ENCODE data around the gene TTC34.

TTC34 gene

GRCh38 chr1:2783069-2783434, 18.4 kb downstream of the TTC34 start:
- DNase-seq (ENCODE audit: low spot score): no peak
- no peak overlapping the region for H3K4ac ChIP-seq (ENCODE audit: low read length)
- H3K27ac ChIP-seq (replicated peaks; ENCODE audit: low read length): no peak overlapping the region
- peak overlapping the region; percentile 18 for H3K18ac ChIP-seq (ENCODE audit: low read length)
- H2BK12ac ChIP-seq (ENCODE audit: low read length): no peak overlapping the region
- no peak overlapping the region for H3K14ac ChIP-seq (ENCODE audit: low read length)
- H3K23ac ChIP-seq (ENCODE audit: low read depth, low read length, poor library complexity): no peak overlapping the region
- no peak overlapping the region for H2AK5ac ChIP-seq (ENCODE audit: low read depth, low read length)
- H3K27me3 ChIP-seq (ENCODE audit: control insufficient read depth in 3 of 3, insufficient read depth in 3 of 3, low read depth in 1 of 3, low read length in 3 of 3): peaks cover 0 to 9% (median 0%) of the 10 kb centered on the region in 3 experiments
- H3K9ac ChIP-seq (ENCODE audit: low read depth, low read length, poor library complexity): no peak overlapping the region
- H3K4me3 ChIP-seq (ENCODE audit: low read length in 2 of 2): peak overlapping the region in 1 of 2 donors; percentile 34
- H3K36me3 ChIP-seq (replicated peaks in 1 of 2; ENCODE audit: control insufficient read depth in 2 of 2, insufficient read depth in 2 of 2, low read length in 2 of 2): no peaks in the 10 kb centered on the region
- H3K4me1 ChIP-seq (ENCODE audit: control insufficient read depth in 2 of 2, insufficient read depth in 1 of 2, low read depth in 1 of 2, low read length in 2 of 2): no peaks in the 10 kb centered on the region
- H2BK5ac ChIP-seq (ENCODE audit: low read length): no peak overlapping the region
- H2BK120ac ChIP-seq (ENCODE audit: low read depth, low read length): no peak overlapping the region
- no peak overlapping the region for H2AFZ ChIP-seq (ENCODE audit: low read length)
- H3K79me1 ChIP-seq (ENCODE audit: low read depth, low read length): peaks cover 3% of the 10 kb centered on the region
- no CpG with 5 or more reads among the region's 5 CpGs for WGBS, 2 donors (ENCODE audit: extremely low coverage in 2 of 2, insufficient read length in 2 of 2, insufficient replicate concordance in 1 of 2)
- H3K9me3 ChIP-seq (replicated peaks in 1 of 2; ENCODE audit: control insufficient read depth in 2 of 2, insufficient read depth in 1 of 2, low read depth in 1 of 2, low read length in 2 of 2): peaks cover 0 to 10% of the 10 kb centered on the region in 2 donors
- H3K4me2 ChIP-seq (ENCODE audit: insufficient read depth, low read length, poor library complexity, severe bottlenecking): no peak overlapping the region
- no peak overlapping the region for H2BK15ac ChIP-seq (ENCODE audit: low read length)
- no peak overlapping the region for H4K8ac ChIP-seq (ENCODE audit: low read depth, low read length)
- no peak overlapping the region for H4K91ac ChIP-seq (ENCODE audit: low read depth, low read length, poor library complexity)

- Histone ChIP-seq H3K27ac (replicated peaks; ENCODE audit: low read length) (no peak overlapping the region), H3K27me3 (ENCODE audit: control insufficient read depth in 3 of 3, insufficient read depth in 3 of 3, low read depth in 1 of 3, low read length in 3 of 3) (peaks cover 0 to 9% (median 0%) of the 10 kb centered on the region in 3 experiments), H3K79me1 (ENCODE audit: low read depth, low read length) (peaks cover 3% of the 10 kb centered on the region), H2AK5ac (ENCODE audit: low read depth, low read length) (no peak overlapping the region), H3K9me3 (replicated peaks in 1 of 2; ENCODE audit: control insufficient read depth in 2 of 2, insufficient read depth in 1 of 2, low read depth in 1 of 2, low read length in 2 of 2) (peaks cover 0 to 13% of the 10 kb centered on the region in 2 donors), H2BK12ac (ENCODE audit: low read length) (no peak overlapping the region), H3K36me3 (replicated peaks in 1 of 2; ENCODE audit: control insufficient read depth in 2 of 2, insufficient read depth in 2 of 2, low read length in 2 of 2) (no peaks in the 10 kb centered on the region), H3K23ac (ENCODE audit: low read depth, low read length, poor library complexity) (no peak overlapping the region), H3K4me1 (ENCODE audit: control insufficient read depth in 2 of 2, insufficient read depth in 1 of 2, low read depth in 1 of 2, low read length in 2 of 2) (no peaks in the 10 kb centered on the region), H4K8ac (ENCODE audit: low read depth, low read length) (no peak overlapping the region), H2AFZ (ENCODE audit: low read length) (no peak overlapping the region), H2BK15ac (ENCODE audit: low read length) (no peak overlapping the region), H3K4me3 (ENCODE audit: low read length in 2 of 2) (no peak overlapping the region), H3K14ac (ENCODE audit: low read length) (no peak overlapping the region), H2BK120ac (ENCODE audit: low read depth, low read length) (no peak overlapping the region), H3K4me2 (ENCODE audit: insufficient read depth, low read length, poor library complexity, severe bottlenecking) (no peak overlapping the region), H4K91ac (ENCODE audit: low read depth, low read length, poor library complexity) (no peak overlapping the region), H3K4ac (ENCODE audit: low read length) (no peak overlapping the region), H2BK5ac (ENCODE audit: low read length) (no peak overlapping the region), H3K18ac (ENCODE audit: low read length) (no peak overlapping the region), H3K9ac (ENCODE audit: low read depth, low read length, poor library complexity) (no peak overlapping the region)
- WGBS, 2 donors (ENCODE audit: extremely low coverage in 2 of 2, insufficient read length in 2 of 2, insufficient replicate concordance in 1 of 2): no CpG with 5 or more reads among the region's 2 CpGs
- no peak for DNase-seq (ENCODE audit: low spot score)
Measured at GRCh38 chr1:2781627-2782026, 19.9 kb downstream of the TTC34 start.

- Histone ChIP-seq H2AFZ (ENCODE audit: low read length) (no peak overlapping the region), H3K4me3 (ENCODE audit: low read length in 2 of 2) (no peak overlapping the region), H3K4me1 (ENCODE audit: control insufficient read depth in 2 of 2, insufficient read depth in 1 of 2, low read depth in 1 of 2, low read length in 2 of 2) (no peaks in the 10 kb centered on the region), H2BK120ac (ENCODE audit: low read depth, low read length) (no peak overlapping the region), H3K79me1 (ENCODE audit: low read depth, low read length) (no peaks in the 10 kb centered on the region), H4K8ac (ENCODE audit: low read depth, low read length) (no peak overlapping the region), H2BK12ac (ENCODE audit: low read length) (no peak overlapping the region), H3K27me3 (ENCODE audit: control insufficient read depth in 3 of 3, insufficient read depth in 3 of 3, low read depth in 1 of 3, low read length in 3 of 3) (no peaks in the 10 kb centered on the region), H3K18ac (ENCODE audit: low read length) (peak overlapping the region; percentile 64), H3K14ac (ENCODE audit: low read length) (no peak overlapping the region), H3K9ac (ENCODE audit: low read depth, low read length, poor library complexity) (no peak overlapping the region), H4K91ac (ENCODE audit: low read depth, low read length, poor library complexity) (no peak overlapping the region), H2AK5ac (ENCODE audit: low read depth, low read length) (peak overlapping the region; percentile 37), H3K4ac (ENCODE audit: low read length) (no peak overlapping the region), H3K36me3 (replicated peaks in 1 of 2; ENCODE audit: control insufficient read depth in 2 of 2, insufficient read depth in 2 of 2, low read length in 2 of 2) (no peaks in the 10 kb centered on the region), H3K9me3 (replicated peaks in 1 of 2; ENCODE audit: control insufficient read depth in 2 of 2, insufficient read depth in 1 of 2, low read depth in 1 of 2, low read length in 2 of 2) (peaks cover 0 to 9% of the 10 kb centered on the region in 2 donors), H3K27ac (replicated peaks; ENCODE audit: low read length) (no peak overlapping the region), H3K4me2 (ENCODE audit: insufficient read depth, low read length, poor library complexity, severe bottlenecking) (no peak overlapping the region), H2BK5ac (ENCODE audit: low read length) (no peak overlapping the region), H2BK15ac (ENCODE audit: low read length) (no peak overlapping the region), H3K23ac (ENCODE audit: low read depth, low read length, poor library complexity) (no peak overlapping the region)
- no CpG with 5 or more reads among the region's 3 CpGs for WGBS, 2 donors (ENCODE audit: extremely low coverage in 2 of 2, insufficient read length in 2 of 2, insufficient replicate concordance in 1 of 2)
- no peak for DNase-seq (ENCODE audit: low spot score)
Measured at GRCh38 chr1:2778220-2778592, 23.3 kb downstream of the TTC34 start.

GRCh38 chr1:2777424-2778219, 23.9 kb downstream of the TTC34 start:
- H3K14ac ChIP-seq (ENCODE audit: low read length): peak overlapping the region; percentile 17
- no peaks in the 10 kb centered on the region for H3K36me3 ChIP-seq (replicated peaks in 1 of 2; ENCODE audit: control insufficient read depth in 2 of 2, insufficient read depth in 2 of 2, low read length in 2 of 2)
- H3K4me3 ChIP-seq (ENCODE audit: low read length in 2 of 2): no peak overlapping the region
- peak overlapping the region; percentile 64 for H3K18ac ChIP-seq (ENCODE audit: low read length)
- H3K4ac ChIP-seq (ENCODE audit: low read length): no peak overlapping the region
- no peak overlapping the region for H2AFZ ChIP-seq (ENCODE audit: low read length)
- no peak overlapping the region for H4K91ac ChIP-seq (ENCODE audit: low read depth, low read length, poor library complexity)
- peaks cover 0 to 9% of the 10 kb centered on the region in 2 donors for H3K9me3 ChIP-seq (replicated peaks in 1 of 2; ENCODE audit: control insufficient read depth in 2 of 2, insufficient read depth in 1 of 2, low read depth in 1 of 2, low read length in 2 of 2)
- no peak overlapping the region for H2BK15ac ChIP-seq (ENCODE audit: low read length)
- no peak overlapping the region for H2BK120ac ChIP-seq (ENCODE audit: low read depth, low read length)
- DNase-seq (ENCODE audit: low spot score): no peak
- H2AK5ac ChIP-seq (ENCODE audit: low read depth, low read length): peak overlapping the region; percentile 37
- no peak overlapping the region for H4K8ac ChIP-seq (ENCODE audit: low read depth, low read length)
- no peak overlapping the region for H2BK12ac ChIP-seq (ENCODE audit: low read length)
- no peak overlapping the region for H2BK5ac ChIP-seq (ENCODE audit: low read length)
- H3K79me1 ChIP-seq (ENCODE audit: low read depth, low read length): no peaks in the 10 kb centered on the region
- peak overlapping the region; percentile 65 for H3K23ac ChIP-seq (ENCODE audit: low read depth, low read length, poor library complexity)
- peak overlapping the region; percentile 24 for H3K9ac ChIP-seq (ENCODE audit: low read depth, low read length, poor library complexity)
- no peaks in the 10 kb centered on the region for H3K4me1 ChIP-seq (ENCODE audit: control insufficient read depth in 2 of 2, insufficient read depth in 1 of 2, low read depth in 1 of 2, low read length in 2 of 2)
- no peak overlapping the region for H3K27ac ChIP-seq (replicated peaks; ENCODE audit: low read length)
- H3K4me2 ChIP-seq (ENCODE audit: insufficient read depth, low read length, poor library complexity, severe bottlenecking): no peak overlapping the region
- H3K27me3 ChIP-seq (ENCODE audit: control insufficient read depth in 3 of 3, insufficient read depth in 3 of 3, low read depth in 1 of 3, low read length in 3 of 3): no peaks in the 10 kb centered on the region
- WGBS, 2 donors (ENCODE audit: extremely low coverage in 2 of 2, insufficient read length in 2 of 2, insufficient replicate concordance in 1 of 2): no CpG with 5 or more reads among the region's 12 CpGs
